ENCODE measurements around the gene STYX.

STYX gene

GRCh38 chr14:52729925-52730708, at the start of gene STYX:
Gene STYX (plus strand): TSS chr14:52730166. CDS start chr14:52730475, 309 bp downstream.
- DNase-seq (ENCODE audit: low read depth in 2 of 2): peak; percentile 95 to 99

GRCh38 chr14:52683985-52684520, 45.9 kb upstream of the STYX start:
- DNase-seq (ENCODE audit: low read depth in 2 of 2): no peak

- DNase-seq (ENCODE audit: low read depth in 2 of 2): no peak
Measured at GRCh38 chr14:52686176-52686575, 43.8 kb upstream of the STYX start.

- DNase-seq (ENCODE audit: low read depth in 2 of 2): no peak
Measured at GRCh38 chr14:52690983-52691760, 38.8 kb upstream of the STYX start.

- no peak for DNase-seq (ENCODE audit: low read depth in 2 of 2)
Measured at GRCh38 chr14:52692248-52692962, 37.6 kb upstream of the STYX start.

GRCh38 chr14:52693036-52693435, 36.9 kb upstream of the STYX start:
- no peak for DNase-seq (ENCODE audit: low read depth in 2 of 2)

GRCh38 chr14:52693532-52693931, 36.4 kb upstream of the STYX start:
- no peak for DNase-seq (ENCODE audit: low read depth in 2 of 2)

- DNase-seq (ENCODE audit: low read depth in 2 of 2): peak in 1 of 2 experiments; percentile 58
Measured at GRCh38 chr14:52694761-52695480, 35.0 kb upstream of the STYX start.

- DNase-seq (ENCODE audit: low read depth in 2 of 2): peak; percentile 27 to 65
Measured at GRCh38 chr14:52695481-52696091, 34.4 kb upstream of the STYX start, which contains the start of gene ERO1A. Gene ERO1A (minus strand): TSS chr14:52695558. CDS start chr14:52695481, 77 bp downstream.

GRCh38 chr14:52700701-52701172, 29.2 kb upstream of the STYX start:
- DNase-seq (ENCODE audit: low read depth in 2 of 2): no peak

- no peak for DNase-seq (ENCODE audit: low read depth in 2 of 2)
Measured at GRCh38 chr14:52701223-52701622, 28.7 kb upstream of the STYX start.

GRCh38 chr14:52703225-52703624, 26.7 kb upstream of the STYX start:
- no peak for DNase-seq (ENCODE audit: low read depth in 2 of 2)

GRCh38 chr14:52703664-52704063, 26.3 kb upstream of the STYX start:
- no peak for DNase-seq (ENCODE audit: low read depth in 2 of 2)

GRCh38 chr14:52706286-52706685, 23.7 kb upstream of the STYX start:
- DNase-seq (ENCODE audit: low read depth in 2 of 2): peak in 1 of 2 experiments; percentile 31

- DNase-seq (ENCODE audit: low read depth in 2 of 2): peak; percentile 86 to 97
Measured at GRCh38 chr14:52706724-52707706, 23.0 kb upstream of the STYX start, which contains the start of gene PSMC6. Gene PSMC6 (plus strand): TSS chr14:52707200. CDS start chr14:52707220, 20 bp downstream.

- DNase-seq (ENCODE audit: low read depth in 2 of 2): no peak
Measured at GRCh38 chr14:52711666-52712065, 18.3 kb upstream of the STYX start.

GRCh38 chr14:52716155-52716554, 13.8 kb upstream of the STYX start:
- no peak for DNase-seq (ENCODE audit: low read depth in 2 of 2)

GRCh38 chr14:52723514-52724359, 6.2 kb upstream of the STYX start:
- no peak for DNase-seq (ENCODE audit: low read depth in 2 of 2)

- DNase-seq (ENCODE audit: low read depth in 2 of 2): no peak
Measured at GRCh38 chr14:52724360-52724644, 5.7 kb upstream of the STYX start.

Data from stimulated activated CD4-positive, alpha-beta T cell treated with anti-CD3 and anti-CD28 coated beads, Interleukin-12 subunit alpha, Interleukin-12 subunit beta, amount 100 ng/mL, for 24 hours (primary cell).